T-helper 22 cell (primary cell): ENCODE results near the gene RNU1-4.
"Not testable (repeated sequence)": the region's sequence is repeated elsewhere in the genome, so short reads cannot be mapped to it uniquely, and the experiment has no call there.

ENCODE experiments used
- DNase-seq: peaks from one replicate; pipeline ENCODE4 v3.0.0-alpha.2; 2020; ENCODE audit warnings: low read depth

RNU1-4 gene

GRCh38 chr1:16740047-16740964 lies at the start of gene RNU1-4:
RNU1-4 (plus strand) TSS chr1:16740516.
- not testable (repeated sequence) for DNase-seq

- not testable (repeated sequence) for DNase-seq
Measured at GRCh38 chr1:16690971-16691682, 49.2 kb upstream of the RNU1-4 start.

- DNase-seq = not testable (repeated sequence)
Measured at GRCh38 chr1:16692283-16692682, 48.0 kb upstream of the RNU1-4 start.

GRCh38 chr1:16692717-16693448 lies 47.4 kb upstream of the RNU1-4 start:
- DNase-seq = not testable (repeated sequence)

- DNase-seq = not testable (repeated sequence)
Measured at GRCh38 chr1:16693449-16694307, 46.6 kb upstream of the RNU1-4 start.

- not testable (repeated sequence) for DNase-seq
Measured at GRCh38 chr1:16694308-16694702, 46.0 kb upstream of the RNU1-4 start.

- not testable (repeated sequence) for DNase-seq
Measured at GRCh38 chr1:16696507-16697150, 43.7 kb upstream of the RNU1-4 start.

GRCh38 chr1:16697152-16697551 lies 43.2 kb upstream of the RNU1-4 start:
- not testable (repeated sequence) for DNase-seq

- DNase-seq = not testable (repeated sequence)
Measured at GRCh38 chr1:16699440-16699839, 40.9 kb upstream of the RNU1-4 start.

- DNase-seq = not testable (repeated sequence)
Measured at GRCh38 chr1:16700138-16700895, 40.0 kb upstream of the RNU1-4 start.

GRCh38 chr1:16701189-16701588 lies 39.1 kb upstream of the RNU1-4 start:
- DNase-seq = not testable (repeated sequence)

GRCh38 chr1:16702280-16702679 lies 38.0 kb upstream of the RNU1-4 start:
- DNase-seq = not testable (repeated sequence)

- not testable (repeated sequence) for DNase-seq
Measured at GRCh38 chr1:16703141-16703540, 37.2 kb upstream of the RNU1-4 start.

GRCh38 chr1:16703602-16704001 lies 36.7 kb upstream of the RNU1-4 start:
- DNase-seq = not testable (repeated sequence)

- DNase-seq = not testable (repeated sequence)
Measured at GRCh38 chr1:16704076-16704475, 36.2 kb upstream of the RNU1-4 start.

GRCh38 chr1:16704502-16705100 lies 35.7 kb upstream of the RNU1-4 start:
- DNase-seq = not testable (repeated sequence)

- DNase-seq = not testable (repeated sequence)
Measured at GRCh38 chr1:16706302-16706701, 34.0 kb upstream of the RNU1-4 start.

GRCh38 chr1:16707130-16708093 lies 32.9 kb upstream of the RNU1-4 start:
- not testable (repeated sequence) for DNase-seq
